Endothelial cell of umbilical vein (primary cell): ENCODE results near the gene SUSD5. TPM values are rescaled to one million over a fixed set of nuclear protein-coding genes. Genes with fewer than 3 reads are reported as not detected.

Source experiments
- BruUV-seq: library from RNA; stranded (reverse); fragments of 400-500 nt; replicated peaks from 2 replicates; lab custom pipeline; 2021; lab: Mats Ljungman, UMichigan
- CTCF ChIA-PET: fragments of 300-600, 350-600 bp; sonication (Branson Sonifier 250); formaldehyde crosslinking; loops from one replicate; lab custom pipeline; 2021; ENCODE audit warnings: antibody characterized with exemption, inconsistent platforms; lab: Charles Lee
- POLR2A ChIA-PET: fragments of 300-600, 350-600 bp; sonication (Branson Sonifier 250); formaldehyde crosslinking; loops from one replicate; lab custom pipeline; 2021; ENCODE audit warnings: antibody characterized with exemption, inconsistent platforms; lab: Charles Lee
- DNase-seq: peaks from one replicate; pipeline ENCODE4 v3.0.0-alpha.2; 2011; ENCODE audit warnings: low read depth, low spot score
- FAIRE-seq: peaks from 2 replicates; lab custom pipeline; 2011; peaks lifted over from hg19 to GRCh38; lab: Jason Lieb, UNC
- H2AFZ ChIP-seq: 2 replicates; pipeline ENCODE4 v1.6.0; 2012; ENCODE audit warnings: low read depth, low read length, control low read depth, inconsistent platforms
- H3K27ac ChIP-seq: 2 replicates; pipeline ENCODE4 v1.5.1; 2011; ENCODE audit warnings: low read depth, mild to moderate bottlenecking, control low read depth, low read length, moderate library complexity; ENCODE audit not compliant: insufficient read depth
- H3K27me3 ChIP-seq, 2 experiments: 2 replicates each; pipeline versions ENCODE4 v1.6.0 to v1.6.1; 2011; ENCODE audit warnings: low read length in 2 of 2, mixed read lengths in 1 of 2; ENCODE audit not compliant: control insufficient read depth in 2 of 2, insufficient read depth in 2 of 2
- H3K36me3 ChIP-seq, 2 experiments: 2 replicates in 1 of 2; 3 replicates in 1 of 2; pipeline ENCODE4 v1.5.1; 2011; ENCODE audit warnings: low read length in 2 of 2, mild to moderate bottlenecking in 1 of 2, moderate library complexity in 1 of 2; ENCODE audit not compliant: control insufficient read depth in 2 of 2, insufficient read depth in 2 of 2; ENCODE audit errors: extremely low read depth in 1 of 2
- H3K4me1 ChIP-seq: 3 replicates; pipeline ENCODE4 v1.5.1; 2011; ENCODE audit warnings: mild to moderate bottlenecking, low read length; ENCODE audit not compliant: control insufficient read depth, insufficient read depth; ENCODE audit errors: extremely low read depth
- H3K4me2 ChIP-seq: 2 replicates; pipeline ENCODE4 v1.6.1; 2011; ENCODE audit warnings: low read length, control low read depth, mixed read lengths; ENCODE audit not compliant: insufficient read depth
- H3K4me3 ChIP-seq, 3 experiments: fragments of 200-600 bp in 1 of 3; sonication (generic), shearing (Covaris generic) in 1 of 3; replicated peaks in 1 of 3; 2 replicates each; pipeline ENCODE4 v1.5.1; 2011 to 2016; ENCODE audit warnings: control low read depth in 3 of 3, low read length in 3 of 3, mild to moderate bottlenecking in 2 of 3, inconsistent platforms in 1 of 3, low read depth in 1 of 3, moderate library complexity in 1 of 3; ENCODE audit not compliant: insufficient read depth in 1 of 3
- H3K79me2 ChIP-seq: 2 replicates; pipeline ENCODE4 v1.6.0; 2012; ENCODE audit warnings: low read length, inconsistent platforms; ENCODE audit not compliant: control insufficient read depth, insufficient read depth
- H3K9ac ChIP-seq: replicated peaks from 2 replicates; pipeline ENCODE3; 2011; ENCODE audit warnings: low read length, control low read depth; ENCODE audit not compliant: insufficient read depth; ENCODE audit errors: extremely low read depth
- H3K9me1 ChIP-seq: replicated peaks from 3 replicates; pipeline ENCODE4 v1.6.0; 2011; ENCODE audit warnings: mild to moderate bottlenecking, low read length; ENCODE audit not compliant: control insufficient read depth, insufficient read depth; ENCODE audit errors: extremely low read depth
- H3K9me3 ChIP-seq: replicated peaks from 2 replicates; pipeline ENCODE4 v1.5.1; 2012; ENCODE audit warnings: low read length, inconsistent platforms; ENCODE audit not compliant: control insufficient read depth, insufficient read depth
- H4K20me1 ChIP-seq: replicated peaks from 2 replicates; pipeline ENCODE3; 2011; ENCODE audit warnings: mild to moderate bottlenecking, low read length; ENCODE audit not compliant: control insufficient read depth, insufficient read depth; ENCODE audit errors: extremely low read depth
- EZH2 ChIP-seq: IDR thresholded peaks from 2 replicates; pipeline ENCODE4 v1.6.1; 2012; ENCODE audit warnings: borderline replicate concordance, low read depth, mild to moderate bottlenecking, moderate library complexity, low read length, inconsistent platforms; ENCODE audit not compliant: severe bottlenecking
- FOS ChIP-seq: IDR thresholded peaks from 2 replicates; pipeline ENCODE4 v1.6.1; 2011; ENCODE audit warnings: mild to moderate bottlenecking, low read length, moderate library complexity, borderline replicate concordance; ENCODE audit not compliant: insufficient read depth
- GATA2 ChIP-seq: IDR thresholded peaks from 2 replicates; pipeline ENCODE4 v1.7.0; 2011; ENCODE audit warnings: low read depth, mild to moderate bottlenecking, moderate library complexity, mixed read lengths, low read length; ENCODE audit not compliant: insufficient read length, insufficient read depth
- JUN ChIP-seq: IDR thresholded peaks from 2 replicates; pipeline ENCODE4 v1.6.1; 2011; ENCODE audit warnings: borderline replicate concordance, low read depth; ENCODE audit not compliant: insufficient read length, insufficient read depth
- MYC ChIP-seq: IDR thresholded peaks from one replicate; pipeline ENCODE4 v1.6.1; 2011; ENCODE audit warnings: mild to moderate bottlenecking, low read depth, low read length
- POLR2A ChIP-seq: IDR thresholded peaks from 2 replicates; pipeline ENCODE4 v1.6.1; 2012; ENCODE audit warnings: low read depth, mild to moderate bottlenecking, control low read depth, low read length
- POLR2AphosphoS5 ChIP-seq: IDR thresholded peaks from 2 replicates; pipeline ENCODE4 v1.6.1; 2012; ENCODE audit warnings: low read depth, mild to moderate bottlenecking, control low read depth, low read length, moderate library complexity; ENCODE audit not compliant: insufficient read depth
- dilution Hi-C: fragments of 300-500 bp; cut with MboI; formaldehyde crosslinking; loops from one replicate; pipeline ENCODE4 v1.15.0; 2019; ENCODE audit warnings: low sequenced_read_pairs; ENCODE audit not compliant: extremely low pct_ligation_motif_present
- intact Hi-C: fragments of 100-400 bp; cut with micrococcal nuclease; formaldehyde crosslinking; loops from one replicate; pipeline ENCODE4 v1.10.0; 2022
- polyA plus RNA-seq, 4 experiments: library from polyadenylated mRNA; depleted of rRNA in 3 of 4; stranded (reverse) in 3 of 4; unstranded in 1 of 4; fragments of >200 nt; gene quantifications; 2 replicates each; pipeline versions ENCODE4 v1.2.1 to v1.2.3, GENCODE V29; 2011 to 2012; ENCODE audit warnings: missing spikeins in 1 of 4
- total RNA-seq: library from RNA; stranded (reverse); gene quantifications from 2 replicates; pipeline ENCODE4 v1.2.3, GENCODE V29; 2021
- TF ChIP-seq, protein P1 (sequence below), 2 donors: IDR thresholded peaks; 1 replicate in 1 of 2; 2 replicates in 1 of 2; pipeline ENCODE4 v1.5.1; 2011; ENCODE audit warnings: low read length in 2 of 2, mild to moderate bottlenecking in 2 of 2, moderate library complexity in 2 of 2, control low read depth in 1 of 2, inconsistent platforms in 1 of 2, low read depth in 1 of 2; ENCODE audit not compliant: insufficient read depth in 1 of 2; ENCODE audit errors: extremely low read depth in 1 of 2
- TF ChIP-seq, protein P2 (sequence below): IDR thresholded peaks from 2 replicates; pipeline ENCODE4 v1.6.1; 2011; ENCODE audit not compliant: insufficient read depth, insufficient read length

SUSD5 gene
- total and polyA plus RNA-seq, 2 donors (not counting 3 experiments of a cell fraction or from before 2014, with no cell fraction given) = 7.7 to 18.8 TPM

DNA sequence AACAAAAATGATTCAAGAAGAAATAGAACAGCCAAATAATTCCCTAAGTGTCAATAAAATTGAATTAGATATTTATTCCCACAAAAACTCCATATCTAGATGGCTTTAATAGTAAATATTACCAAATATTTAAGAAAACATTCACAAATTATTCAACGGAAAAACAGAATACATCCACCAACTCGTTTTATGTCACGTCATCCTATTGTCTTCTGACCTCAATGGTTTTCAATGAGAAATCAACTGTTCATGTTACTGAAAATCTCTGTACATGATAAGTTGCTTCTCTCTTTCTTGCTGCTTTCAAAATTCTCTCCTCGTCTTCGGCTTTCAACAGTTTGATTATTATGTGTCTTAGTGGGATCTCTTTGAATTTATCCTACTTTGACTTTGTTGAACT lies 41.5 kb upstream of the SUSD5 start:
- H3K9me1 ChIP-seq = no peaks in the 10 kb centered on the region
- ChIA-PET CTCF (interaction anchor here (0.6 kb wide), 1 partner anchor 113 kb away, joined by 3 read pairs; no protein-coding TSS in a partner anchor), POLR2A (no interaction called here)
- intact Hi-C loops = no loop called here
- no peak overlapping the region for H3K4me2 ChIP-seq
- no peaks in the 10 kb centered on the region for H3K9me3 ChIP-seq
- dilution Hi-C loops = no loop called here
- H2AFZ ChIP-seq = no peak overlapping the region
- H3K27me3 ChIP-seq = no peaks in the 10 kb centered on the region
- no peak overlapping the region for H3K9ac ChIP-seq
- no peaks in the 10 kb centered on the region for H3K36me3 ChIP-seq
- no peaks in the 10 kb centered on the region for H3K4me1 ChIP-seq
- H4K20me1 ChIP-seq = no peaks in the 10 kb centered on the region
- no TSS peak for BruUV-seq
- no peak overlapping the region for H3K4me3 ChIP-seq
- H3K79me2 ChIP-seq = no peaks in the 10 kb centered on the region
- FAIRE-seq (no peak), DNase-seq (no peak)
- no peak for TF ChIP-seq MYC
- no peak for TF ChIP-seq POLR2A
- no peak for TF ChIP-seq GATA2
- no peak for TF ChIP-seq POLR2AphosphoS5
- TF ChIP-seq, protein P1, sequence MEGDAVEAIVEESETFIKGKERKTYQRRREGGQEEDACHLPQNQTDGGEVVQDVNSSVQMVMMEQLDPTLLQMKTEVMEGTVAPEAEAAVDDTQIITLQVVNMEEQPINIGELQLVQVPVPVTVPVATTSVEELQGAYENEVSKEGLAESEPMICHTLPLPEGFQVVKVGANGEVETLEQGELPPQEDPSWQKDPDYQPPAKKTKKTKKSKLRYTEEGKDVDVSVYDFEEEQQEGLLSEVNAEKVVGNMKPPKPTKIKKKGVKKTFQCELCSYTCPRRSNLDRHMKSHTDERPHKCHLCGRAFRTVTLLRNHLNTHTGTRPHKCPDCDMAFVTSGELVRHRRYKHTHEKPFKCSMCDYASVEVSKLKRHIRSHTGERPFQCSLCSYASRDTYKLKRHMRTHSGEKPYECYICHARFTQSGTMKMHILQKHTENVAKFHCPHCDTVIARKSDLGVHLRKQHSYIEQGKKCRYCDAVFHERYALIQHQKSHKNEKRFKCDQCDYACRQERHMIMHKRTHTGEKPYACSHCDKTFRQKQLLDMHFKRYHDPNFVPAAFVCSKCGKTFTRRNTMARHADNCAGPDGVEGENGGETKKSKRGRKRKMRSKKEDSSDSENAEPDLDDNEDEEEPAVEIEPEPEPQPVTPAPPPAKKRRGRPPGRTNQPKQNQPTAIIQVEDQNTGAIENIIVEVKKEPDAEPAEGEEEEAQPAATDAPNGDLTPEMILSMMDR (IDR thresholded peaks at IDR 0.05; ENCODE audit: extremely low read depth in 1 of 2, insufficient read depth in 1 of 2, low read depth in 1 of 2, low read length in 2 of 2) = no peak
- TF ChIP-seq, protein P2, sequence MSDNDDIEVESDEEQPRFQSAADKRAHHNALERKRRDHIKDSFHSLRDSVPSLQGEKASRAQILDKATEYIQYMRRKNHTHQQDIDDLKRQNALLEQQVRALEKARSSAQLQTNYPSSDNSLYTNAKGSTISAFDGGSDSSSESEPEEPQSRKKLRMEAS = no peak
- no peak for TF ChIP-seq JUN
- no peak for TF ChIP-seq EZH2
- no peak for TF ChIP-seq FOS
- no peak overlapping the region for H3K27ac ChIP-seq
